GM12878 (cell line): ENCODE measurements around the gene STX4. TPM values are rescaled to one million over a fixed set of nuclear protein-coding genes. Genes with fewer than 3 reads are reported as not detected.

ENCODE experiments used
- ATAC-seq: fragments of 200-7000 bp; cut with Tn5 transposase; 3 replicates; pipeline ENCODE4 v1.9.1; 2020; ENCODE audit warnings: mild to moderate bottlenecking, moderate library complexity
- BruUV-seq: library from RNA; stranded (reverse); fragments of 400-500 nt; replicated peaks from 2 replicates; lab custom pipeline; 2021; lab: Mats Ljungman, UMichigan
- CTCF ChIA-PET: fragments of 300-600 bp; sonication (Branson Sonifier 250); formaldehyde crosslinking; extraction: SDS; loops from one replicate; lab custom pipeline; 2021; ENCODE audit warnings: inconsistent platforms; lab: Yijun Ruan, JAX
- POLR2A ChIA-PET: fragments of 350-600 bp; formaldehyde crosslinking; extraction: SDS; loops from one replicate; lab custom pipeline; 2021; ENCODE audit warnings: inconsistent platforms; lab: Charles Lee
- RAD21 ChIA-PET: fragments of 300-600 bp; sonication (Branson Sonifier 250); formaldehyde crosslinking; loops from one replicate; lab custom pipeline; 2023; ENCODE audit warnings: antibody characterized with exemption; ENCODE audit not compliant: unreplicated experiment; lab: Charles Lee
- SMC1A ChIA-PET: fragments of 300-600 bp; sonication (Branson Sonifier 250); formaldehyde crosslinking; loops from one replicate; lab custom pipeline; 2023; ENCODE audit not compliant: unreplicated experiment, uncharacterized antibody; lab: Charles Lee
- DNase-seq: peaks from one replicate; pipeline ENCODE4 v3.0.0-alpha.2; 2011; ENCODE audit warnings: low read depth, low spot score
- FAIRE-seq: peaks from 3 replicates; lab custom pipeline; 2011; peaks lifted over from hg19 to GRCh38; lab: Jason Lieb, UNC
- H2AFZ ChIP-seq: 2 replicates; pipeline ENCODE4 v1.6.0; 2011; ENCODE audit warnings: low read depth, low read length, control low read depth; ENCODE audit not compliant: control insufficient read depth
- H3K27ac ChIP-seq: 2 replicates; pipeline ENCODE4 v1.5.1; 2011; ENCODE audit warnings: control low read depth; ENCODE audit not compliant: control insufficient read depth, insufficient read depth
- H3K27me3 ChIP-seq, 2 experiments: replicated peaks in 1 of 2; 2 replicates each; pipeline versions ENCODE4 v1.6.0 to v1.6.1; 2011; ENCODE audit warnings: low read length in 1 of 2; ENCODE audit not compliant: control insufficient read depth in 2 of 2, insufficient read depth in 2 of 2
- H3K36me3 ChIP-seq, 2 experiments: 2 replicates each; pipeline ENCODE4 v1.5.1; 2011; ENCODE audit warnings: low read length in 1 of 2; ENCODE audit not compliant: control insufficient read depth in 2 of 2, insufficient read depth in 2 of 2
- H3K4me1 ChIP-seq: 2 replicates; pipeline ENCODE4 v1.6.1; 2011; ENCODE audit warnings: mild to moderate bottlenecking, low read length, moderate library complexity, mixed read lengths; ENCODE audit not compliant: control insufficient read depth, insufficient read depth
- H3K4me2 ChIP-seq: 2 replicates; pipeline ENCODE4 v1.6.0; 2011; ENCODE audit warnings: control low read depth; ENCODE audit not compliant: control insufficient read depth, insufficient read depth
- H3K4me3 ChIP-seq: fragments of 200-600 bp; sonication (generic); 2 replicates; pipeline ENCODE4 v1.5.1; 2016
- H3K79me2 ChIP-seq: 2 replicates; pipeline ENCODE4 v1.6.0; 2011; ENCODE audit warnings: low read length; ENCODE audit not compliant: control insufficient read depth, insufficient read depth
- H3K9ac ChIP-seq: 2 replicates; pipeline ENCODE4 v1.8.0; 2011; ENCODE audit warnings: low read length, control low read depth, mixed read lengths; ENCODE audit not compliant: control insufficient read depth, insufficient read depth
- H3K9me3 ChIP-seq: replicated peaks from 3 replicates; pipeline ENCODE4 v1.5.1; 2011; ENCODE audit warnings: mild to moderate bottlenecking, low read length; ENCODE audit not compliant: control insufficient read depth, insufficient read depth
- H4K20me1 ChIP-seq: 2 replicates; pipeline ENCODE4 v1.6.0; 2011; ENCODE audit not compliant: control insufficient read depth, insufficient read depth
- CHD4 ChIP-seq: fragments of 200-600 bp; sonication (generic); IDR thresholded peaks from 2 replicates; pipeline ENCODE4 v1.6.1; 2016; ENCODE audit warnings: mild to moderate bottlenecking
- REST ChIP-seq: IDR thresholded peaks from 2 replicates; pipeline ENCODE4 v1.6.1; 2012; ENCODE audit warnings: mild to moderate bottlenecking, low read depth, low read length
- SUZ12 ChIP-seq: fragments of 200-600 bp; sonication (generic); IDR thresholded peaks from one replicate; pipeline ENCODE4 v1.6.1; 2018; ENCODE audit warnings: antibody characterized with exemption, mild to moderate bottlenecking; ENCODE audit not compliant: unreplicated experiment
- TCF3 ChIP-seq: IDR thresholded peaks from 2 replicates; pipeline ENCODE4 v1.6.1; 2012; ENCODE audit warnings: low read depth, mild to moderate bottlenecking, low read length, borderline replicate concordance; ENCODE audit not compliant: insufficient read depth
- USF2 ChIP-seq: IDR thresholded peaks from 2 replicates; pipeline ENCODE4 v1.6.1; 2011; ENCODE audit warnings: low read depth, low read length, improper control_type of control experiment, borderline replicate concordance
- ZBTB40 ChIP-seq: fragments of 450-650 bp; IDR thresholded peaks from 2 replicates; pipeline ENCODE4 v1.6.1; 2016; ENCODE audit warnings: mild to moderate bottlenecking, moderate library complexity, borderline replicate concordance
- WGBS: methylation state at CpG from one replicate; pipeline ENCODE4 v1.1.6; 2016; ENCODE audit warnings: low lambda C conversion rate; ENCODE audit not compliant: insufficient replicate concordance, insufficient coverage; ENCODE audit errors: missing lambda C conversion rate; 5-methylcytosine and 5-hydroxymethylcytosine counted together
- in situ Hi-C: fragments of 300-500 bp; cut with MboI; formaldehyde crosslinking; loops from 9 replicates; pipeline ENCODE4 v1.14.3; 2018; ENCODE audit warnings: mixed read lengths
- intact Hi-C: fragments of 100-400 bp; cut with micrococcal nuclease; formaldehyde crosslinking; loops from one replicate; pipeline ENCODE4 v1.14.2; 2022; ENCODE audit not compliant: unreplicated experiment
- polyA plus RNA-seq, 11 experiments: library from polyadenylated mRNA; depleted of rRNA in 4 of 11; unstranded in 6 of 11; stranded (reverse) in 5 of 11; fragments of >200 nt; fragmentation: Nextera tagmentation in 4 of 11; fragmentation: Illumina TruSeq in 1 of 11; extraction: Ambion mirVana in 4 of 11; extraction: Trizol in 1 of 11; gene quantifications; 1 replicate in 1 of 11; 2 replicates in 10 of 11; pipeline versions ENCODE4 v1.2.1 to v1.2.3, GENCODE V29; 2011 to 2016; ENCODE audit warnings: inconsistent platforms in 2 of 11, missing spikeins in 2 of 11, low read depth in 1 of 11
- total RNA-seq, 4 experiments: library from RNA; depleted of rRNA in 3 of 4; stranded (reverse); fragments of >200 nt in 3 of 4; fragmentation: Illumina TruSeq in 1 of 4; extraction: Trizol in 1 of 4; gene quantifications; 2 replicates each; pipeline versions ENCODE4 v1.2.1 to v1.2.3, GENCODE V29; 2013 to 2021

The STX4 gene
- total and polyA plus RNA-seq, 10 of the 15 experiments (the other 5 are each of a cell fraction or from before 2014, with no cell fraction given) = 3.3 to 37.6 (median 22.6) TPM

- FAIRE-seq = no peak
- 96% methylated on average over 8 of the region's 8 CpGs for WGBS
- in situ Hi-C loops = no loop called here
- no peaks in the 10 kb centered on the region for H3K27me3 ChIP-seq
- CTCF ChIA-PET = no interaction called here
- no peak for ATAC-seq
- DNase-seq = no peak
- no peak overlapping the region for H3K4me2 ChIP-seq
- intact Hi-C loops = no loop called here
- H3K4me1 ChIP-seq = no peaks in the 10 kb centered on the region
- H3K36me3 ChIP-seq = peaks cover 2% of the 10 kb centered on the region in 2 experiments; a peak in 3 of 4 replicates
- H3K4me3 ChIP-seq = no peak overlapping the region
- no peaks in the 10 kb centered on the region; the same call in 1 of the 2 replicates for H4K20me1 ChIP-seq
- no peaks in the 10 kb centered on the region for H3K9me3 ChIP-seq
- H3K79me2 ChIP-seq = peaks cover 15% of the 10 kb centered on the region
- RAD21 ChIA-PET = no interaction called here
- POLR2A ChIA-PET = no interaction called here
- no peak overlapping the region for H3K9ac ChIP-seq
- BruUV-seq = no TSS peak
- SMC1A ChIA-PET = no interaction called here
- no peak overlapping the region for H3K27ac ChIP-seq
- no peak overlapping the region for H2AFZ ChIP-seq
- TF ChIP-seq USF2 (no peak), CHD4 (no peak), REST (no peak), TCF3 (no peak), SUZ12 (no peak), ZBTB40 (no peak)
Observed at GRCh38 chr16:31089199-31089598, 55.8 kb downstream of the STX4 start.
